HepG2 (cell line): Measurements from ENCODE around the gene LSM3. TPM values are rescaled to one million over a fixed set of nuclear protein-coding genes. Genes with fewer than 3 reads are reported as not detected.

Source experiments
- ARID3A ChIP-seq: IDR thresholded peaks from 2 replicates; pipeline ENCODE4 v1.6.1; 2012; ENCODE audit warnings: low read depth, low read length, improper control_type of control experiment
- ATF1 ChIP-seq: IDR thresholded peaks from 2 replicates; pipeline ENCODE4 v1.6.1; 2016; ENCODE audit warnings: mild to moderate bottlenecking, control low read depth
- ELF1 ChIP-seq: sonication (generic); formaldehyde crosslinking; IDR thresholded peaks from 2 replicates; pipeline ENCODE4 v1.4.0; 2020; ENCODE audit warnings: missing genetic modification reagents
- FLYWCH1 ChIP-seq: sonication (generic); formaldehyde crosslinking; IDR thresholded peaks from 2 replicates; pipeline ENCODE4 v1.8.1; 2023; ENCODE audit warnings: mild to moderate bottlenecking, missing genetic modification reagents
- FOXP4 ChIP-seq: sonication (generic); formaldehyde crosslinking; IDR thresholded peaks from 2 replicates; pipeline ENCODE4 v1.4.0; 2020; ENCODE audit warnings: missing genetic modification reagents
- KDM5A ChIP-seq: fragments of 200-600 bp; sonication (generic); IDR thresholded peaks from 2 replicates; pipeline ENCODE4 v1.7.0; 2018; ENCODE audit warnings: antibody characterized with exemption, mild to moderate bottlenecking, low read length, borderline replicate concordance
- KLF9 ChIP-seq: IDR thresholded peaks from 2 replicates; pipeline ENCODE4 v1.6.1; 2016; ENCODE audit warnings: low read depth
- MAFF ChIP-seq: IDR thresholded peaks from 2 replicates; pipeline ENCODE4 v1.6.1; 2011; ENCODE audit warnings: low read depth, low read length, improper control_type of control experiment
- NFYC ChIP-seq: IDR thresholded peaks from 2 replicates; pipeline ENCODE4 v1.6.1; 2016; ENCODE audit warnings: missing genetic modification reagents, missing compliant biosample characterization
- STAG1 ChIP-seq: sonication (generic); formaldehyde crosslinking; IDR thresholded peaks from 2 replicates; pipeline ENCODE4 v1.4.0; 2020; ENCODE audit warnings: missing genetic modification reagents
- TAF1 ChIP-seq: sonication (generic); formaldehyde crosslinking; IDR thresholded peaks from 2 replicates; pipeline ENCODE4 v1.4.0; 2020; ENCODE audit warnings: missing genetic modification reagents
- TEAD2 ChIP-seq: sonication (generic); formaldehyde crosslinking; IDR thresholded peaks from 2 replicates; pipeline ENCODE4 v1.9.0; 2021; ENCODE audit warnings: missing genetic modification reagents
- XRCC5 ChIP-seq: fragments of 200-400 bp; formaldehyde crosslinking; optimal IDR thresholded peaks from 2 replicates; pipeline ENCODE3; 2017; ENCODE audit warnings: mild to moderate bottlenecking, low read length
- ZBTB21 ChIP-seq: sonication (generic); formaldehyde crosslinking; IDR thresholded peaks from 2 replicates; pipeline ENCODE4 v1.4.0; 2020; ENCODE audit warnings: missing genetic modification reagents
- ZNF230 ChIP-seq: sonication (generic); formaldehyde crosslinking; IDR thresholded peaks from 2 replicates; pipeline ENCODE4 v1.4.0; 2020; ENCODE audit warnings: mild to moderate bottlenecking, missing genetic modification reagents
- polyA plus RNA-seq, 8 experiments: library from polyadenylated mRNA; depleted of rRNA in 3 of 8; stranded (reverse) in 7 of 8; unstranded in 1 of 8; fragments of >200 nt; fragmentation: Illumina TruSeq in 4 of 8; extraction: Trizol in 4 of 8; gene quantifications; 2 replicates each; pipeline versions ENCODE4 v1.2.1 to v1.2.3, GENCODE V29; 2011 to 2016; ENCODE audit warnings: low read depth in 4 of 8, missing spikeins in 1 of 8, mixed read lengths in 1 of 8; ENCODE audit not compliant: insufficient read depth in 1 of 8
- total RNA-seq, 5 experiments: library from RNA; depleted of rRNA; stranded (reverse); fragments of >200 nt; fragmentation: Illumina TruSeq; extraction: Trizol; gene quantifications; 2 replicates each; pipeline ENCODE4 v1.2.3, GENCODE V29; 2016; ENCODE audit warnings: low read depth in 1 of 5
- TF ChIP-seq, protein P1 (sequence below): IDR thresholded peaks from 2 replicates; pipeline ENCODE4 v1.6.1; 2016; ENCODE audit warnings: mild to moderate bottlenecking
- TF ChIP-seq, protein P2 (sequence below): sonication (generic); formaldehyde crosslinking; IDR thresholded peaks from 2 replicates; pipeline ENCODE4 v1.8.1; 2022; ENCODE audit warnings: low read depth, mild to moderate bottlenecking, missing genetic modification reagents
- TF ChIP-seq, protein P3 (sequence below): sonication (generic); formaldehyde crosslinking; conservative IDR thresholded peaks from 2 replicates; pipeline ENCODE4 v1.8.0; 2022; ENCODE audit warnings: mild to moderate bottlenecking, moderate library complexity, missing genetic modification reagents
- TF ChIP-seq, protein P4 (sequence below): sonication (generic); formaldehyde crosslinking; IDR thresholded peaks from 2 replicates; pipeline ENCODE4 v1.4.0; 2020; ENCODE audit warnings: missing genetic modification reagents

Gene LSM3
- total and polyA plus RNA-seq, 2 of the 13 experiments (the other 11 are each of a cell fraction or from before 2014, with no cell fraction given), result 5.1 to 19.4 TPM

DNA sequence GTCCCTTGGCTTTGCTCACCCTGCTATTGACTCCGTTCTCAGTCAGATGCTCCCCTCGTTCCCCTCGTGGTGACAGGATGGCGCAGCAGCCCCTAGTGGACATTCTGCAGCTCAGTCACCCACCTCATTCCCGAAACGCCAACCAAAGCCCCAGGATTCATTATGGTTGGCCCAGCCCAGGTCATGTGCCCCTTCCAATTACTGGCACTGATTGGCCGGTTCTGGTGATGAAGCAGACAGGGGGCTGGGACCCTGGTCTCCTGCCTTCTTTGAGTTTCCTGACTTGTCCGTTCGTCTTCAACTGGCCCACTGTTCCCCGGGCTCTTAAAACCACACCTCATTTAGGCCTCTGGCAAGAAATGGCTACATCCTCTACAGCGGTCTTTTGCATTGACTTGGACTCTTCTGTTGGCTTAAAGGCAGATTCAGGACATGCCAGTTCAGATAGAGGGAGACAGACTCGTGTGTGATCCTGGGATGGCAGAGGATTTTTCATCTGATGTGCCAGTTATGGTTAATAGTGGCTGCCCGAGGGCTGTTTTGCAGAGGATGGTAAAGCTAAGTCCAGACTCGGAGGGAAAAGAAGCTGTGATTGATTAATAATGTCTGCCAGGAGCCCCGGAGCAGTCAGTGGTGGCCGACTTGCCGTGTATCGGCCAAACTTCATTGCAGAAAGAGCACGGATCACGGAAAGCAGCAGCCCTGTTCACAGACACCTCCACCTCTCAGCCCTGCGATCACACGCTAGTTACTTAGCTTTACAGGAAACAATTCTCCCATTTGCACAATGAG lies 37.8 kb downstream of the LSM3 start (continued):
- TF ChIP-seq STAG1 (CRISPR knock-in tag) (peak; percentile 18; the same call in 1 of the 2 replicates), MAFF (no peak), TEAD2 (no peak), ZNF230 (CRISPR knock-in tag) (no peak), TAF1 (no peak), XRCC5 (peak; percentile 52), NFYC (peak; percentile 71), KLF9 (no peak), ATF1 (CRISPR knock-in tag) (no peak), FLYWCH1 (no peak), FOXP4 (no peak), ARID3A (no peak), KDM5A (no peak), ZBTB21 (CRISPR knock-in tag) (no peak), ELF1 (no peak)
- TF ChIP-seq, protein P1, sequence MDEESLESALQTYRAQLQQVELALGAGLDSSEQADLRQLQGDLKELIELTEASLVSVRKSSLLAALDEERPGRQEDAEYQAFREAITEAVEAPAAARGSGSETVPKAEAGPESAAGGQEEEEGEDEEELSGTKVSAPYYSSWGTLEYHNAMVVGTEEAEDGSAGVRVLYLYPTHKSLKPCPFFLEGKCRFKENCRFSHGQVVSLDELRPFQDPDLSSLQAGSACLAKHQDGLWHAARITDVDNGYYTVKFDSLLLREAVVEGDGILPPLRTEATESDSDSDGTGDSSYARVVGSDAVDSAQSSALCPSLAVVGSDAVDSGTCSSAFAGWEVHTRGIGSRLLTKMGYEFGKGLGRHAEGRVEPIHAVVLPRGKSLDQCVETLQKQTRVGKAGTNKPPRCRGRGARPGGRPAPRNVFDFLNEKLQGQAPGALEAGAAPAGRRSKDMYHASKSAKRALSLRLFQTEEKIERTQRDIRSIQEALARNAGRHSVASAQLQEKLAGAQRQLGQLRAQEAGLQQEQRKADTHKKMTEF (CRISPR knock-in tag), result no peak
- TF ChIP-seq, protein P2, sequence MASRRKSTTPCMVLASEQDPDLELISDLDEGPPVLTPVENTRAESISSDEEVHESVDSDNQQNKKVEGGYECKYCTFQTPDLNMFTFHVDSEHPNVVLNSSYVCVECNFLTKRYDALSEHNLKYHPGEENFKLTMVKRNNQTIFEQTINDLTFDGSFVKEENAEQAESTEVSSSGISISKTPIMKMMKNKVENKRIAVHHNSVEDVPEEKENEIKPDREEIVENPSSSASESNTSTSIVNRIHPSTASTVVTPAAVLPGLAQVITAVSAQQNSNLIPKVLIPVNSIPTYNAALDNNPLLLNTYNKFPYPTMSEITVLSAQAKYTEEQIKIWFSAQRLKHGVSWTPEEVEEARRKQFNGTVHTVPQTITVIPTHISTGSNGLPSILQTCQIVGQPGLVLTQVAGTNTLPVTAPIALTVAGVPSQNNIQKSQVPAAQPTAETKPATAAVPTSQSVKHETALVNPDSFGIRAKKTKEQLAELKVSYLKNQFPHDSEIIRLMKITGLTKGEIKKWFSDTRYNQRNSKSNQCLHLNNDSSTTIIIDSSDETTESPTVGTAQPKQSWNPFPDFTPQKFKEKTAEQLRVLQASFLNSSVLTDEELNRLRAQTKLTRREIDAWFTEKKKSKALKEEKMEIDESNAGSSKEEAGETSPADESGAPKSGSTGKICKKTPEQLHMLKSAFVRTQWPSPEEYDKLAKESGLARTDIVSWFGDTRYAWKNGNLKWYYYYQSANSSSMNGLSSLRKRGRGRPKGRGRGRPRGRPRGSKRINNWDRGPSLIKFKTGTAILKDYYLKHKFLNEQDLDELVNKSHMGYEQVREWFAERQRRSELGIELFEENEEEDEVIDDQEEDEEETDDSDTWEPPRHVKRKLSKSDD (CRISPR knock-in tag), result no peak
- TF ChIP-seq, protein P3, sequence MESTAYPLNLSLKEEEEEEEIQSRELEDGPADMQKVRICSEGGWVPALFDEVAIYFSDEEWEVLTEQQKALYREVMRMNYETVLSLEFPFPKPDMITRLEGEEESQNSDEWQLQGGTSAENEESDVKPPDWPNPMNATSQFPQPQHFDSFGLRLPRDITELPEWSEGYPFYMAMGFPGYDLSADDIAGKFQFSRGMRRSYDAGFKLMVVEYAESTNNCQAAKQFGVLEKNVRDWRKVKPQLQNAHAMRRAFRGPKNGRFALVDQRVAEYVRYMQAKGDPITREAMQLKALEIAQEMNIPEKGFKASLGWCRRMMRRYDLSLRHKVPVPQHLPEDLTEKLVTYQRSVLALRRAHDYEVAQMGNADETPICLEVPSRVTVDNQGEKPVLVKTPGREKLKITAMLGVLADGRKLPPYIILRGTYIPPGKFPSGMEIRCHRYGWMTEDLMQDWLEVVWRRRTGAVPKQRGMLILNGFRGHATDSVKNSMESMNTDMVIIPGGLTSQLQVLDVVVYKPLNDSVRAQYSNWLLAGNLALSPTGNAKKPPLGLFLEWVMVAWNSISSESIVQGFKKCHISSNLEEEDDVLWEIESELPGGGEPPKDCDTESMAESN (CRISPR knock-in tag), result no peak
- TF ChIP-seq, protein P4, sequence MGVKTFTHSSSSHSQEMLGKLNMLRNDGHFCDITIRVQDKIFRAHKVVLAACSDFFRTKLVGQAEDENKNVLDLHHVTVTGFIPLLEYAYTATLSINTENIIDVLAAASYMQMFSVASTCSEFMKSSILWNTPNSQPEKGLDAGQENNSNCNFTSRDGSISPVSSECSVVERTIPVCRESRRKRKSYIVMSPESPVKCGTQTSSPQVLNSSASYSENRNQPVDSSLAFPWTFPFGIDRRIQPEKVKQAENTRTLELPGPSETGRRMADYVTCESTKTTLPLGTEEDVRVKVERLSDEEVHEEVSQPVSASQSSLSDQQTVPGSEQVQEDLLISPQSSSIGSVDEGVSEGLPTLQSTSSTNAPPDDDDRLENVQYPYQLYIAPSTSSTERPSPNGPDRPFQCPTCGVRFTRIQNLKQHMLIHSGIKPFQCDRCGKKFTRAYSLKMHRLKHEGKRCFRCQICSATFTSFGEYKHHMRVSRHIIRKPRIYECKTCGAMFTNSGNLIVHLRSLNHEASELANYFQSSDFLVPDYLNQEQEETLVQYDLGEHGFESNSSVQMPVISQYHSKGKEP (CRISPR knock-in tag), result no peak
- TF ChIP-seq, all 625 proteins: peak for 13
